K562 (cell line): ENCODE measurements around the gene MAGIX. TPM values are rescaled to one million over a fixed set of nuclear protein-coding genes. Genes with fewer than 3 reads are reported as not detected.

Experiments
- BCOR ChIP-seq: fragments of 450-650 bp; IDR thresholded peaks from 2 replicates; pipeline ENCODE4 v1.6.1; 2016
- BMI1 ChIP-seq: fragments of 150-350 bp; IDR thresholded peaks from 2 replicates; pipeline ENCODE4 v1.6.1; 2014; ENCODE audit warnings: low read length
- CREB3L1 ChIP-seq: fragments of 450-650 bp; IDR thresholded peaks from 2 replicates; pipeline ENCODE4 v1.6.1; 2014; ENCODE audit warnings: low read depth, mild to moderate bottlenecking, moderate library complexity, borderline replicate concordance
- CXXC5 ChIP-seq: fragments of 250-450 bp; sonication (Bioruptor Pico); IDR thresholded peaks from 2 replicates; pipeline ENCODE4 v1.8.0; 2022; ENCODE audit warnings: inconsistent platforms, mild to moderate bottlenecking, moderate library complexity
- ELF2 ChIP-seq: fragments of 250-450 bp; sonication (Bioruptor Pico); IDR thresholded peaks from 2 replicates; pipeline ENCODE4 v1.5.0; 2021; ENCODE audit warnings: mild to moderate bottlenecking
- ETS2 ChIP-seq: IDR thresholded peaks from 2 replicates; pipeline ENCODE4 v1.6.1; 2016; ENCODE audit warnings: borderline replicate concordance, missing genetic modification characterization, mild to moderate bottlenecking, moderate library complexity, missing compliant biosample characterization; ENCODE audit not compliant: poor library complexity, severe bottlenecking
- FIP1L1 ChIP-seq: fragments of 200-400 bp; formaldehyde crosslinking; IDR thresholded peaks from 2 replicates; pipeline ENCODE4 v1.6.1; 2018; ENCODE audit warnings: mild to moderate bottlenecking, low read depth, low read length; ENCODE audit not compliant: poor library complexity, severe bottlenecking
- FOXJ3 ChIP-seq: sonication (generic); formaldehyde crosslinking; IDR thresholded peaks from 2 replicates; pipeline ENCODE4 v1.4.0; 2020; ENCODE audit warnings: mild to moderate bottlenecking, missing genetic modification reagents
- HDAC2 ChIP-seq: fragments of 450-650 bp; IDR thresholded peaks from 2 replicates; pipeline ENCODE4 v1.6.1; 2016; ENCODE audit warnings: mild to moderate bottlenecking
- HNRNPK ChIP-seq: fragments of 200-400 bp; formaldehyde crosslinking; IDR thresholded peaks from one replicate; pipeline ENCODE4 v1.6.1; 2018; ENCODE audit warnings: mild to moderate bottlenecking, low read depth, low read length; ENCODE audit not compliant: poor library complexity, severe bottlenecking
- MEF2A ChIP-seq: IDR thresholded peaks from 2 replicates; pipeline ENCODE4 v1.6.1; 2011; ENCODE audit warnings: low read depth, mild to moderate bottlenecking, low read length, moderate library complexity; ENCODE audit not compliant: control insufficient read depth
- MTA1 ChIP-seq: fragments of 450-650 bp; IDR thresholded peaks from 2 replicates; pipeline ENCODE4 v1.6.1; 2017; ENCODE audit warnings: borderline replicate concordance
- RBM34 ChIP-seq: fragments of 200-400 bp; formaldehyde crosslinking; IDR thresholded peaks from 2 replicates; pipeline ENCODE4 v1.6.1; 2018; ENCODE audit warnings: low read length, borderline replicate concordance; ENCODE audit not compliant: insufficient read depth
- SAP30 ChIP-seq: fragments of 200-600 bp; sonication (generic); IDR thresholded peaks from 2 replicates; pipeline ENCODE4 v1.6.1; 2012; ENCODE audit warnings: borderline replicate concordance, low read depth, mild to moderate bottlenecking, moderate library complexity, low read length, control low read depth, inconsistent platforms; ENCODE audit not compliant: insufficient read depth, poor library complexity, severe bottlenecking
- SPI1 ChIP-seq: IDR thresholded peaks from 2 replicates; pipeline ENCODE4 v1.6.1; 2011; ENCODE audit warnings: low read depth, low read length, control low read depth, borderline replicate concordance
- TOE1 ChIP-seq, 2 experiments: fragments of 450-650 bp in 1 of 2; sonication (generic) in 1 of 2; formaldehyde crosslinking in 1 of 2; IDR thresholded peaks; 2 replicates each; pipeline versions ENCODE4 v1.7.1 to v1.8.0; 2016 to 2022; ENCODE audit warnings: borderline replicate concordance in 2 of 2, mild to moderate bottlenecking in 2 of 2, antibody characterized with exemption in 1 of 2, inconsistent platforms in 1 of 2, low read depth in 1 of 2, missing genetic modification reagents in 1 of 2, moderate library complexity in 1 of 2
- XRCC3 ChIP-seq: fragments of 450-650 bp; IDR thresholded peaks from 2 replicates; pipeline ENCODE4 v1.6.1; 2017; ENCODE audit warnings: mild to moderate bottlenecking, moderate library complexity
- ZBTB43 ChIP-seq: sonication (generic); formaldehyde crosslinking; IDR thresholded peaks from 2 replicates; pipeline ENCODE4 v1.8.0; 2023; ENCODE audit warnings: mild to moderate bottlenecking, missing genetic modification reagents
- ZNF232 ChIP-seq: sonication (generic); formaldehyde crosslinking; IDR thresholded peaks from 2 replicates; pipeline ENCODE4 v1.8.0; 2022; ENCODE audit warnings: mild to moderate bottlenecking, missing genetic modification reagents
- ZNF277 ChIP-seq: fragments of 250-450 bp; sonication (Bioruptor Pico); IDR thresholded peaks from 2 replicates; pipeline ENCODE4 v1.8.0; 2022; ENCODE audit warnings: inconsistent platforms, mild to moderate bottlenecking, moderate library complexity, borderline replicate concordance
- ZNF717 ChIP-seq: fragments of 250-450 bp; sonication (Bioruptor Pico); IDR thresholded peaks from 2 replicates; pipeline ENCODE4 v1.5.0; 2021
- ZNF79 ChIP-seq: fragments of 250-450 bp; sonication (Bioruptor Pico); IDR thresholded peaks from 2 replicates; pipeline ENCODE4 v1.4.0; 2020; ENCODE audit warnings: low read depth, mild to moderate bottlenecking, moderate library complexity
- polyA plus RNA-seq, 8 experiments: library from polyadenylated mRNA; depleted of rRNA in 4 of 8; stranded (reverse) in 5 of 8; unstranded in 3 of 8; fragments of >200 nt; fragmentation: Nextera tagmentation in 2 of 8; fragmentation: Illumina TruSeq in 1 of 8; extraction: Ambion mirVana in 2 of 8; extraction: Trizol in 1 of 8; gene quantifications; 2 replicates each; pipeline versions ENCODE4 v1.2.1 to v1.2.3, GENCODE V29; 2011 to 2014; ENCODE audit warnings: inconsistent platforms in 1 of 8, missing spikeins in 1 of 8
- total RNA-seq, 7 experiments: library from RNA; depleted of rRNA in 6 of 7; stranded (reverse); fragments of >200 nt in 6 of 7; fragmentation: Illumina TruSeq in 2 of 7; extraction: Trizol in 2 of 7; gene quantifications; 2 replicates each; pipeline versions ENCODE4 v1.2.1 to v1.2.3, GENCODE V29; 2011 to 2021; ENCODE audit warnings: low replicate concordance in 1 of 7
- TF ChIP-seq, protein P1 (sequence below): fragments of 450-650 bp; IDR thresholded peaks from 2 replicates; pipeline ENCODE4 v1.6.1; 2016
- TF ChIP-seq, protein P2 (sequence below): fragments of 250-450 bp; sonication (Bioruptor Pico); IDR thresholded peaks from 2 replicates; pipeline ENCODE4 v1.8.0; 2021; ENCODE audit warnings: moderate library complexity, mild to moderate bottlenecking, inconsistent platforms

MAGIX gene
- total and polyA plus RNA-seq, 9 of the 15 experiments (the other 6 are each of a cell fraction or from before 2014, with no cell fraction given): 0.08 to 3.5 (median 0.47) TPM

GRCh38 chrX:49172280-49172780 is 9.8 kb downstream of the MAGIX start (continued):
- TF ChIP-seq HNRNPK (no peak), SAP30 (peak; percentile 30), FOXJ3 (CRISPR knock-in tag) (no peak), XRCC3 (no peak), CREB3L1 (no peak), ETS2 (tag) (no peak), ZNF717 (CRISPR knock-in tag) (no peak), SPI1 (no peak), ELF2 (CRISPR knock-in tag) (no peak), MEF2A (no peak), CXXC5 (CRISPR knock-in tag) (0 out of 2 replicates have a peak, but pooled peaks have one; percentile 21), ZBTB43 (CRISPR knock-in tag) (no peak), ZNF79 (CRISPR knock-in tag) (no peak), ZNF277 (CRISPR knock-in tag) (no peak), BMI1 (no peak), ZNF232 (no peak), HDAC2 (no peak), BCOR (no peak), TOE1 (IDR thresholded peaks at IDR 0.05; ENCODE audit: borderline replicate concordance) (no peak), TOE1 (CRISPR knock-in tag; IDR thresholded peaks at IDR 0.05; ENCODE audit: borderline replicate concordance, low read depth) (no peak), RBM34 (no peak), FIP1L1 (peak; percentile 11), MTA1 (no peak)
- TF ChIP-seq, protein P1, sequence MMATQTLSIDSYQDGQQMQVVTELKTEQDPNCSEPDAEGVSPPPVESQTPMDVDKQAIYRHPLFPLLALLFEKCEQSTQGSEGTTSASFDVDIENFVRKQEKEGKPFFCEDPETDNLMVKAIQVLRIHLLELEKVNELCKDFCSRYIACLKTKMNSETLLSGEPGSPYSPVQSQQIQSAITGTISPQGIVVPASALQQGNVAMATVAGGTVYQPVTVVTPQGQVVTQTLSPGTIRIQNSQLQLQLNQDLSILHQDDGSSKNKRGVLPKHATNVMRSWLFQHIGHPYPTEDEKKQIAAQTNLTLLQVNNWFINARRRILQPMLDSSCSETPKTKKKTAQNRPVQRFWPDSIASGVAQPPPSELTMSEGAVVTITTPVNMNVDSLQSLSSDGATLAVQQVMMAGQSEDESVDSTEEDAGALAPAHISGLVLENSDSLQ: peak; percentile 85
- TF ChIP-seq, protein P2, sequence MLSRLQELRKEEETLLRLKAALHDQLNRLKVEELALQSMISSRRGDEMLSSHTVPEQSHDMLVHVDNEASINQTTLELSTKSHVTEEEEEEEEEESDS: no peak
